Measurements from ENCODE around the gene ZBED6.
"Not testable (repeated sequence)": the region's sequence is repeated elsewhere in the genome, so short reads cannot be mapped to it uniquely, and the experiment has no call there.

Gene ZBED6

DNA sequence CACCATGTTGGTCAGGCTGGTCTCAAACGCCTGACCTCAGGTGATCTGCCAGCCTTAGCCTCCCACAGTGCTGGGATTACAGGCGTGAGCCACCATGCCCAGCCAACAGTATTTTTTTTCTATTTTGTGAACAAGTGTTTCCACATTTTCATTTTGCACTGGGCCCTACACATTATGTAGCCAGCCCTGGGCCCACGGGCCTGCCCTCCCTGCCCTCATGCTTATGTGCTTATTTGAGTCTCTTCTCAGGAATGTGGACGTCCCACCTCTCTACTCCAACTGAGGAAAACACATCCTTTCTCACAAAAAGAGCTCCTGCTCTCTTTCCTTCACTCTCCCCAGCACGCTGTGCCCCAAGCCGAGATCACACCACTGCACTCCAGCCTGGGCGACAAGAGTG is 13.5 kb upstream of the ZBED6 start:
- DNase-seq: no peak

DNA sequence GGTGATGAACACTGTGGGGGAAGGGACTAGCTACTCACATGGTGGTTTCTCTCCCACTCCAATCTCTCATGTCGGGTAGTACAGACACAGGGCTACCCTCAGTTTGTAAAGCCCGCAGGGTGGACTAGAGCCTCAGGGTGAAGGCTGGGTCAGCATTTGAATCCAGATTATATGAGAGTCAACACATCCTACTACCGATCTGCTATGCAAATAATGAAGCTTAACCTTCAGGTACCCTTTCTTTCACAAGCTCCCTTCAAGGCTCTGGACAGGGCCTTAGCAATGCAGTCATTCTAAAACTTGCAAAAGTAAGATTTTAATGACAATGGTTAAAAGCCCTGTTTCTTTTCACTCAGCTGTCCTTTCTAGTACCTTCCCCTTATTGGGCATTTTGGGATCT is 5.5 kb upstream of the ZBED6 start:
- DNase-seq: no peak

DNA sequence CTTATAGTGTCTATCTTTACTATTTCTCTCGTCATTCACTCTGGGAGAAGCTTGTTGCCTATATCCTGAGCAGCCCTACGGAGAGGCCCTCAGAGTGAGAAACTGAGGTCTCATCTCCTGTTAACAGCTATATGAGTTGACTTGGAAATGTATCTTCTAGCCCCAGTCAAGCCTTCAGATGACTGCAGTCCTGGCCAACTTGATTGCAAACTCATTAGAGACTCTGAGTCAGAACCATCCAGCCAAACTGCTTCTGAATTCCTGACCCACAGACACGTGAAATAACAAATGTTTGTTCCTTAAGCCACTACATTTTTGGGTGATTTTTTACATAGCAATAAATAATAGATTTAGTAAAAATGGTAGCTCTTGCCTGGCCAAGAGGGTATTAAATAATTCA is 3.9 kb upstream of the ZBED6 start:
- DNase-seq: no peak

DNA sequence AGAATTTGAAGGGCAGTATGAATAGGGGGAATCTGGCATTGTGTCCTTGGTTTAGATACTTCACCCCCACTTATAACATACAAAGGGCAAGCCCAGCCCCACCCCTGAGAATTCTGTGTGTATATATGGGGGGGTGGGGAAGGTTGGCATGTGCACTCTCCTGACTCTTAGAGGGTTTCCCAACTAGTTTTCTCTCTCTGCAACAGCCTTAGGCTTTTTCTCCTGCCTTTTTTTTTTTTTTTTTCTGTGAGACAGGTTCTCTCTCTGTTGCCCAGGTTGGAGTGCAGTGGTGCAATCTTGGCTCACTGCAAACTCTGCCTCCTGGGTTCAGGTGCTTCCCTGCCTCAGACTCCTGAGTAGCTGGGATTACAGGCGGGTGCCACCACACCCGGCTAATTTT is 2.9 kb upstream of the ZBED6 start:
- no peak for DNase-seq

DNA sequence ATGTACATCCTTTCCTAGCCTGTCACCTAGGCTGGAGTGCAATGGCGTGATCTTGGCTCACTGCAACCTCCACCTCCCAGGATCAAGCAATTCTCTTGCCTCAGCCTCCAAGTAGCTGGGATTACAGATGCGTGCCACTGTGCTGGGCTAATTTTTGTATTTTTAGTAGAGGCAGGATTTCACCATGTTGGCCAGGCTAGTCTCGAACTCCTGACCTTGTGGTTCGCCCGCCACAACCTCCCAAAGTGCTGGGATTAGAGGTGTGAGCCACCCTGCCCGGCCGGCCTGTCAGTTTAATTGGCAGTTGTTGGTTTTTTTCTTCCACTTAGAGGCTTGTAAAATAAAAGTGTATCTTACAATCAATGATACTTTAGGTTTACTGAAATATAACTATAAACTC is 1.9 kb upstream of the ZBED6 start:
- not testable (repeated sequence) for DNase-seq

DNA sequence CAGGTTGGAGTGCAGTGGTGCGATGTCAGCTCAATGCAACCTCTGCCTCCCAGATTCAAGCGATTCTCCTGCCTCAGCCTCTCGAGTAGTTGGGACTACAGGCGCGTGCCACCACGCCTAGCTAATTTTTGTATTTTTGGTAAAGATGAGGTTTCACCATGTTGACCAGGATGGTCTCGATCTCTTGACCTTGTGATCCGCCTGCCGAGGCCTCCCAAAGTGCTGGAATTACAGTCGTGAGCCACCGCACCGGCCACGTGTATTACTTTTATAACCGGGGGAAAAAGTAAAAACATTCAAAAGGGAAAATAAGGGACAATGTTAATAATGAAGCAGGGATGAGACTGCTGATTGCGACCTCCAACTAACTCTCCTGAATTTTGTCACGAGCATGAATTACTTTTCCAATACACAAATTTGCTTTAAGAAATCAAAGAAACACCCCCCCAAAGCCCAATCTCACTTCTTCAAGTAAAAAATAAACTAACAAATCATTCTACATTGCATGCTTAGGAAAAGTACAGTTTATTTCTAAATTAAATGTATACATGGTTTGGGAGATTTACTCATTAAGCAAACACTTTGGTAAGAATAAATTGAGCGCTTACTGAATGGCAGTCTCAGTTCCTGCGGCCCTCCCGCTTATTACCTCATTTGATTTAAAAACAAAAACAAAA is 521 bp upstream of the ZBED6 start:
- no peak for DNase-seq

DNA sequence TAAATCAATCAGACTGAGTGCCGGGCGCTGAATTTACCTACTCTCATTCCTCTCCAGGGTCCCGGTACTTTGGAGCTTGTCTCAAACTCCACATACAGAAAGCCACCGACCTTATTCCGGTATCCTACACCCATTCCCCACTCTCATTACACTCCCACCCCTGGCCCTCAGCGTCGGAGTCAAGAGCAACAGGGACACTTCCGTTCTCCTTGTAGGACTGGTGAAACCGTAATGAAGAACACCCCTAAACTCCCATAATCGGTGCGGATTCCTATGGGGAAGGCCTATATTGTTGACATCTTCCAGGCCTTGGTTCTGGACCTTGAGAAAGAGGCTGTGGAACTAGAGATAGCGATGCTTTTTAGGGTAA is 798 bp downstream of the ZBED6 start:
- DNase-seq: peak; percentile 49

DNA sequence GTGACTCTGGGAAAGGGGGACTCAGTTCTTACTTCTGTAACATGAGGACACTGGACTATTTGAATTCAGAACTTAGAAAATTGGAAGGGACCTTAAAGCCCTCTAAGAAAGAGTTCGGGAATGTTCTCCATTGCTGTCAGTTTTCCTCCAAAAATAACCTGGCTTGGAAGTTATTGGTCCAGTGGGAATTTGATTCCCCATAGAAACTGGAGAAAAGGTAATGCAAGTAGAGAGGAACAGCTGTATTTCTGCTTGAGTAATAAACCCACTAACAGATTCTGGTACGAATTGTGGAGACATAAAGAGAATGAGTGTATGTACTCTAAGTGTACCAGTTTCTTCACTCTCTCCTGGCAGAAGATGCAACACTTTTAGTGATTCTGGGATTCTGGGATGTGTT is 1.8 kb downstream of the ZBED6 start:
- no peak for DNase-seq

DNA sequence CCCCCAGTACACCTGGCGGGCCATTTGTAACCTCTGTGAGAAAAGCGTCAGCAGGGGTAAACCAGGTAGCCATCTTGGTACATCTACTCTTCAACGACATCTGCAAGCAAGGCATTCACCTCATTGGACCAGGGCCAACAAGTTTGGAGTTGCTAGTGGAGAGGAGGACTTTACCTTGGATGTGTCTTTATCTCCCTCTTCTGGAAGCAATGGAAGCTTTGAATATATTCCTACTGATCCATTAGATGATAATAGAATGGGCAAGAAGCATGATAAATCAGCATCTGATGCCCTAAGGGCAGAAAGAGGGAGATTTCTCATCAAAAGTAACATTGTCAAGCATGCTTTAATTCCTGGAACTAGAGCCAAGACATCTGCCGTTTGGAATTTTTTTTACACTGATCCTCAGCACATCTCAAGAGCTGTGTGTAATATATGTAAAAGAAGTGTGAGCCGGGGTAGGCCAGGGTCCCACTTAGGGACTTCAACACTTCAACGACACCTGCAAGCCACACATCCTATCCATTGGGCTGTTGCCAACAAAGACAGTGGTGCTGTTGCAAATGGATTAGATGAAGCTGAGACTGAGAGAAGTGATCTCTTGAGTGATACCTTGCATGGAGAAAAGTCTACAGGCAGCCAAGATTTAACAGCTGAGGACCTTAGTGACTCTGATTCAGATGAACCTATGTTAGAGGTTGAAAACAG is 2.7 kb downstream of the ZBED6 start:
- no peak for DNase-seq

DNA sequence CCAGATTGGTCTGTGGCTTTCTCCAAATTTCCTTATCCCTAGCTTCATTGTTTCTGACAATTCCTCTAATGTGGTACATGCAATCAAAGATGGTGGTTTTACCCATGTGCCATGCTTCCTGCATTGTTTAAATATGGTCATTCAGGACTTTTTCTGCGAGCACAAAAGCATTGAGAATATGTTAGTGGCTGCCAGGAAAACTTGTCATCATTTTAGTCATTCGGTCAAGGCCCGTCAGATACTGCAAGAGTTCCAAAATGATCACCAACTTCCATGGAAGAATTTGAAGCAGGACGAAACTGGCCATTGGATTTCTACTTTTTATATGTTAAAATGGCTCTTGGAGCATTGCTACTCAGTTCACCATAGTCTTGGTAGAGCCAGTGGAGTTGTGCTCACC is 3.7 kb downstream of the ZBED6 start:
- no peak for DNase-seq

DNA sequence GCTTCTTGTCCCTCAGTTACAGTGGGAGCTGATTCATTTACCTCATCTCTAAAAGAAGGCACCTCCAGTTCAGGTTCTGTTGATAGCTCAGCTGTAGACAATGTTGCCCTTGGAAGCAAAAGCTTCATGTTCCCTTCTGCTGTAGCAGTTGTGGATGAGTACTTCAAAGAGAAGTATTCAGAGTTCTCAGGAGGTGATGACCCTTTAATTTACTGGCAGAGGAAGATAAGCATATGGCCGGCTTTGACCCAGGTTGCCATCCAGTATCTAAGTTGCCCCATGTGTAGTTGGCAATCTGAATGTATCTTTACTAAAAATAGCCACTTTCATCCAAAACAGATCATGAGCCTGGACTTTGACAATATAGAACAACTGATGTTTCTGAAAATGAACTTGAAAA is 4.5 kb downstream of the ZBED6 start:
- DNase-seq: no peak

DNA sequence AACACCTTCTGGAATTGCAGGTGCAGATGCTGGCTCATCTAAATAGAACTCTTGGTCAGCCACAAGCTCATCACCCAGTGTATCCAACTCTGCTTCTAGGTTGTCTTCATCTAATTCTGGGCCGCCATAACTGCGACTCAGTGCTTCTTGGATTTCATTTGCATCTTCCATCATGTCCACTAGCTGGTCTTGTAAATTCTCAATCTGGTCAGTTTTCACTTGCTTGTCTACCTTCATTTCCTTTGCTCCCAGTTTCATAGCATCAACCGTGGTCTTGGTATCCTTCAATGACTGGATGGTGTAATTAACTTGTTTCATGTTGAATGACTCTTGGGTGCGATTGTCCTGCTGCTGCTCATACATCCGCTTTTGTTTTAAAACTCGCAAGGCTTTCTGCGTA is 10.3 kb downstream of the ZBED6 start:
- no peak for DNase-seq

DNA sequence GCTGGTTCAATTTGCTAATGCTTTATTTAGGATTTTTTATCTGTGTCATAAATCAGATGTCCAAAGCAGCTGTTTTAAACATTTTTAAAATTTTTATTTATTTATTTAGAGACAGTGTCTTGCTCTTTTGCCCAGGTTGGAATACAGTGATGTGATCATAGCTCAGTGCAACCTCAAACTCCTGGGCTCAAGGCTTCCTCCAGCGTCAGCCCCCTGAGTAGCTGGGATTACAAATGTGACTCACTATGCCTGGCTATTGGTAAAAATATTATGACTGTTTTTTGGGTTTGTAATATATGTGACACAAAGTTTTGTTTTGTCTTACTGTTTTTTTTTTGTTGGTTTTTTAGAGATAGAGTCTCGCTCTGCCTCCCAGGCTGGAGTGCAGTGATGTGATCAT is 11.8 kb downstream of the ZBED6 start:
- DNase-seq: no peak

DNA sequence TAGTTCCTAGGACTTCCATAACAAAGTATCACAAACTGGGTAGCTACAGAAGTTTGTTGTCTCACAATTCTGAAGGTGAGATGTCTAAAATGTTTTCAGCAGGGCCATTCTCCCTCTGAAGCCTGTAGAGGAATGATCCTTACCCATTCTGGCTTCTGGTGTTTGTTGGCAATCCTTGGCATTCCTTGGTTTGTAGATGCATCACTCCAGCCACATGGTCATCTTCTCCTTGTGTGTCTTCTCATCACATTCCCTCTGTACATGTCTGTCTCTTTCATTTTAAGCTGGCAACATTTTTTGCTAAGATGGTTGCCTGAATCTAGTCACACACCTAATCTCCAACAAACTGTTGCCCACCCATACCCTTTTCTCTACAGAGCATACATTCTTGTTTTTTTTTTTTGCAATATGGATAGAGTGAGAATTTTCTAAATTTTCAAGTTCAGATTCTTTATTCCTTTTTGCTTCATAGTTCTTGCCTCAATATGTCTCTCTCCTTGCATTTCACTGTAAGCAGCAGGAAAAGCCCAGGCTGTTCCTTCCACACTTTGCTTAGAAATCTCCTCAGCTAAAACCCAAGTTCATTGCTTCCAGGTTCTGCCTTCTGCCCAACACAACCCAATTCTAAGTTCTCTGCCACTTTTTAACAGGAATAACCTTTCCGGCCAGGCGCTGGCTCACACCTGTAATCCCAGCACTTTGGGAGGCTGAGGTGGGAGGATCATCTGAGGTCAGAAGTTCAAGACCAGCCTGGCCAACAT is 18.3 kb downstream of the ZBED6 start:
- no peak for DNase-seq

DNA sequence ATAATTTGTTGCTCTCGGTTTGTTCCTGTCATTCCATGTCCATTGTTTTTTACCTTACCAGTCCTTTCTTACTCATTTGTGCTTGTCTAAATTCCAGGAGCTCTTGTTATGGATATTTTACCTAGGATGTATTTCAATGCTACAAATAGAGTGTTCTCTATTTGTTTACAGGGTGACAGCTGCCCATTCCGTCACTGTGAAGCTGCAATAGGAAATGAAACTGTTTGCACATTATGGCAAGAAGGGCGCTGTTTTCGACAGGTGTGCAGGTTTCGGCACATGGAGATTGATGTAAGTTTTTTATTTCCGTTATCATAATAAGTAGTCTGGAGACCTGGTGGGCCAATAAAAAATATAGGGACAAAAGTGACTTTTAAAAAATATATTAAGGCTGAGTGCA is 23.0 kb downstream of the ZBED6 start:
- DNase-seq: peak; percentile 64

DNA sequence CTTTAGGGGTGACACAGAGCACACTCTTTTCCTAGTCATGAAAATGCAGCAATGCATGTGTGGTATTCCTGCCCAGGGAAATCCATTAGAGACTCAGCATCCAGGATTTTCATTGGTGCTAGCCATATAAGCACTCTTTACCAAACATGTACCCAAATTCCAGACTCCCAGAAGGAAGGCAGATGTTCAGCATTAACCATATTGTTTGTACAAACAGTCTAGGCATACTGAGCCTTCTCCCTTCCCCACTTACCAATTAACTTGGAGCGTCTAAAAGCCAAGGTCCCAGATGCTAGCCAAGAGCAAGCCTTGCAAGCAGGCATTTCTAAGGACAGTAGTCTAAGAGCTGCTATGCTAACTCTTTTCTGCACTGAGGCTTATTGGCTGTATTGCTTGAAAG is 27.9 kb downstream of the ZBED6 start:
- DNase-seq: no peak

DNA sequence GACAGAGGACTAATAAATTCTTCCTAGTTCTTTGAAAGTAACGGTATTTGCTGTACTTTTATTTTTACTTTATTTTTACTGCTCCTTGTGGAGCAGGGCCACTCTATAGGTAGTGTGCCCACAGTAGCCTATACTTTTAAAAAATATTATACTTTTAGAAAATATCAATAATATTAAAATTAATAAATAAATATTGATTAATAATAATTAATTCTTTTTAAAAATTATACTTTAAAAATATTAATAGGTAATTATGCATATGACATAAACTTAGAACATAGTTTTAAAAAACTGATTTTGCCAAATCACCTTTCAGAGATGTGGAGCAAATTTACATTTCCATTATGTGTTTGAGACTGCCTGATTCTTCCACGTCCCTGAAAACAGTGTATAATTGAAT is 30.8 kb downstream of the ZBED6 start:
- DNase-seq: no peak

DNA sequence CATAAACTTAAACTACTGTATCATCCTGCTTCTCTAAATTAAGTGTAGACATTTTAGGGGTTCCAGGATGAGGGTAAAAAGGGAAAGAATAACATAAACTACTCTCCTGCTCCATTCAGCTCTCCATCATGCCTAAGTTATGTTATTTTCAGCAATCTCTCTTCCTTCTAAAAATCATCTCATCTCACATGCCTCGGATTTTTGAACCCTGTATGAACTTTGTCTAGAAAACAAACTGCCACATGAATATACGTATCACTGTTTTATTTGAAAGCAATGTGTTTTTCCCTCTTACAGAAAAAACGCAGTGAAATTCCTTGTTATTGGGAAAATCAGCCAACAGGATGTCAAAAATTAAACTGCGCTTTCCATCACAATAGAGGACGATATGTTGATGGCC is 32.6 kb downstream of the ZBED6 start:
- DNase-seq: no peak

DNA sequence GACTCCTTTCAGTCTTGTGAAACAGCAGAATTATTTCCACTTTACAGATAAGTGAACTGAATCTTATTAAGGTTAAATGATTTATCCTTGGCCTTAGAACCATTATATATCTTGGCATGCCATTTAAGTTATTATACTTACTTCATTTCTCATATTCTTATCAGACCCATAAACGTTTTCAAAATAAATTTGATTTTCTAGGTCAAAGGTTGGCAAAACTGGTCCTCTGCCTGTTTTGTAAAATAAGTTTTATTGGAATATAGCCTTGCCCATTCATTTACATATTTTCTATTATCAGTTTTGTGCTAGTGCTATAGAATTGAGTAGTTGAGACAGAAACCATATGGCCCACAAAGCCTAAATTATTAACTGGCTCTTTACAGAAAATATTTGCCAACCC is 33.1 kb downstream of the ZBED6 start:
- no peak for DNase-seq

DNA sequence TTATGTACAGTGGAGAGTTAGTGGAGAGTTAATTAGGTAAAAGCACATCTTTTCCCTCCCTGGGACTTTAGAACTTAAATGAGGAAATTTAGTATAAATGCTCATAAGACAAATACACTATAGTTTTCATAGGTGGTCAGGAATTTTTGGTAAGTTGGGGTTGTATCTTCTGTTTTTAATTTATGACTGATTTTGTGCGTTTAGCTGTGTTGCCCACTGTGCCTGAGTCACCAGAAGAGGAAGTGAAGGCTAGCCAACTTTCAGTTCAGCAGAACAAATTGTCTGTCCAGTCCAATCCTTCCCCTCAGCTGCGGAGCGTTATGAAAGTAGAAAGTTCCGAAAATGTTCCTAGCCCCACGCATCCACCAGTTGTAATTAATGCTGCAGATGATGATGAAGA is 33.8 kb downstream of the ZBED6 start:
- DNase-seq: not testable (repeated sequence)

DNA sequence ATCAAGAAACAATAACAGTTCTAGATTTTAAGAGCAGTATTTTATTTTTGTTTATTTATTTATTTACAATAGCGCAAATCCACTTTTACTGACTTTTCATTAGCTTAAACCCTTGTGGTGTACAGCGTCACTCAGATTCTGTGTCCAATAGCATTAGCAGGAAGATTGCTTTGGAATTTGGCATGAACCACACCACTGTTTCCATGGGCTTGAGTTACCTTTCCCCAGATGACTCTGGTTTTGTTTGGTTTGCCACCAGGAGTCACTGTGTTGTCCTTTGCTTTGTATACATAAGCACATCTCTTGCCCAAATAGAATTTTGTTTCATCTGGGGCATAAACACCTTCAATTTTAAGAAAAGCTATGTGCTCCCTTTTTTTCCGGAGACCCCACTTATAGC is 40.1 kb downstream of the ZBED6 start:
- DNase-seq: no peak

DNA sequence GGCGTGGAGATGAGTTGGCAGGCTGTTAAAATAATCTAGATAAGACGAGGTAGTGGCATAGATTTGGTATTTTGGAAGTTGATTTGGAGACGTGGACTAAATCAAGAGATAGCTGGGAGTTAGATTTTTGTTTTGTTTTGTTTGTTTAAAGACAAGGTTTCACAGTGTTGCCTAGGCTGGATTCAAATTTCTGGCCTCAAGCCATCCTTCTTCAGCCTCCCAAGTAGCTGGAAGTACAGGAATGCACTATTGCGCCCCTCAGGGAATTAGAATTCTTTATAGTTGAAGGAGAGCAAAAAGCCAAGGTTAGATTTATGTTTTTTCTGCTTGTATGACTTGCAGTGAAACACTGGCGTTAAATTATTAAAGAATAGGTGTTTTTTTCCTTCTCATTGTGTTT is 43.7 kb downstream of the ZBED6 start:
- no peak for DNase-seq

DNA sequence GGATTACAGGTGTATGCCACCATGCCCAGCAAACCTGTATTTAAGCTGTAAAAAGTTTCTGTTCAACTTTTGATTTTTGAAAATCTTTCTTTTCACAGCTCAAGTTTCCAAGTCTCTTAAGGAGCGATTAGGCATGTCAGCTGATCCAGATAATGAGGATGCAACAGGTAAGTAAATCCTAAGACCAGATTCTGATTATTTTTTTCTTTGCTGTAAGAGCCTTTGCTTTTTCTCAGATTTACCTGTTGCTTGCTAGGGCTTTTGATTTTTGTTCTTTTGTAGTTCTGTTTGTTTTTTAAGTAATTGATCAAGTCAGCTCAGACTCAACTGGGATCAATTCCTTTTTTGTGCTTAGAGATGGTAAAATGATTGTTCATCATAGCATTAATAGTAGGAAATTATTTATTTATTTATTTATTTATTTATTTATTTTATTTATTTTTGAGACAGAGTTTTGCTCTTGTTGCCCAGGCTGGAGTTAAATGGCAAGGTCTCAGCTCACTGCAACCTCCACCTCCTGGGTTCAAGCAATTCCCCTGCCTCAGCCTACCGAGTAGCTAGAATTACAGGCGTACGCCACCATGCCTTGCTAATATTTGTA is 44.9 kb downstream of the ZBED6 start:
- DNase-seq: no peak

DNA sequence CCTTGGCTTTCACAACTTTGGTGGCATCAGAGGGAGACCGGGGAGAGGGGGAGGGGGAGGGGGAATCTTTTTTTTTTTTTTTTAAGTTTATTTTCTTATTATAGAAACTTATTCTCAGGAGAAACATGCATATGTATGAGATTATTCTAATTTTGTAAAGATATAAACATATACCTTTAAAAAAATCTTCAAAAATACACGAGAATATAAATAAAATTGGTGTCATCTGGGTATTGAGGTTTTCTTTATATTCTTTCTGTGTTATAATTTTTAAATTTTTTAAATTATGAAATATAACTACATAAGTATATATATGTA is 47.1 kb downstream of the ZBED6 start:
- no peak for DNase-seq
